ENCODE results near the gene STX16. TPM values are rescaled to one million over a fixed set of nuclear protein-coding genes. Genes with fewer than 3 reads are reported as not detected.

STX16 gene
- total and polyA plus RNA-seq, 2 of the 13 experiments (the other 11 are each of a cell fraction or from before 2014, with no cell fraction given), result 28.0 to 72.7 TPM

DNA sequence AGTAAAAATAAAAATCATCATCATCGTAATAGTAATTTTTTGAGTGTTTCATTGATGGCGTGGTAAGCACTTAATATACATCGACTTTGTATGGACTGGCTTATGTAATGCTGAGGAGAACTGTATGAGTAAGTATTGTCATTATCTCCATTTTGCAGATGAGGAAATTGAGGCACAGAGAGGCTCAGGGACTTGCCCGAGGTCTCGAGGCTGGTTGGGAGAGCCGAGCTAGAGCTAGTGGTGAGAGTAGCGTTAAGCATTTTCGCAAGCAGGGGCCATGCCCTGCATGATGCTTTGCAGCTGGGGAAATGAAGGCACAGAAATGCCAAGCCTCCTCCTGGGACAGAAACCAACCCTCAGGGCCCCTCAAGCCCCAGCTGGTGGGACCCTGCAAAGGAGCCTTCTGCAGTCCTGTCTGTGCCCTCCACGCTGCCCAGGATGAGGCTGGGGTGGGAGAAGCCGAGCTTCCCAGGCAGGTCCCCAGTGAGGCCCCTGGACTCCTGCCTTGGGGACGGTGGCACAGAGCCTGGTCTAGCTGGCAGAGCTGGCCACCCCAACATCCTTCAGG lies 31.1 kb upstream of the STX16 start:
- BruUV-seq (replicated peaks), result no TSS peak
- in situ Hi-C loops (cut with HindIII; ENCODE audit: extremely low pct_ligation_motif_present, low pct_unique_long_range_greater_than_20kb), result no loop called here

DNA sequence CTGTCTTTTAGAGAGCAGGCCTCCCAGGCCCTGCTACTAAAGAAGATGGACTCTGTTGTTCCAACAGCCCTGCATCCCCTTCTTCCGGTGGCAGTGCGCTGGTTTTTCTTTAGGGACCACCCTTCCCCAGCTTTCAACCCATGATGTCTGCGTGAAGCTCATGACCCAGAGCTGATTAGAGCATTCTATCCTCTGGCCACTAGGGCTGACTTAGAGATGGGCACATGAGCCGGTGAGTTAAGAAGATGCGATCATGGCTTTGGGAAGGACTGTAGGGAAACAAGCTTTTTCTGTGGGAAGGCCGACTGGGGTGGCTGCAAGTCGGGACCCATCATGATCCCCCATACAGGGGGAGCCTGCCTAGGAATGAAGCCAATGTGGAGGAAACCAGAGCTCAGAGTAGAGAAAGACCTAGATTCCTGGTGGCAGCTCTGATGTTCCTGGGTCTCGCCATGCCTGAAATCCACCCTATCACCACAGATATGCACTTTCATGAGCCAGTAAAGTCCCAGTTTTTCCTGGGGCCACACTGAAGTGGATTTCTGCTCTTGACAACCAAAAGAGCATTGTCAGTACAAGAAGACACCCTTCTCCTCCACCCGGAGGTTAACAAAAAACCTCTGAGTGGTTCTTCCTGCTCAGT lies 29.1 kb upstream of the STX16 start:
- ChIA-PET CTCF (ENCODE audit: low intra/inter-chr PET ratio, low total read pairs) (no interaction called here), POLR2A (interaction anchor here (1.1 kb wide), 1 partner anchor 29 kb away, joined by 3 read pairs; the partner anchor contains the start of gene STX16)
- peaks cover 3 to 94% of the 10 kb centered on the region in 2 experiments; a peak in 4 of 5 replicates for H3K27me3 ChIP-seq (ENCODE audit: control insufficient read depth in 1 of 2, insufficient read depth in 2 of 2, low read length in 2 of 2)
- H3K4me1 ChIP-seq (ENCODE audit: insufficient read depth, low read length), result peaks cover 15% of the 10 kb centered on the region
- intact Hi-C loops (cut with micrococcal nuclease; ENCODE audit: unreplicated experiment), result loop anchor here (1.0 kb wide), 1 partner anchor 28 kb away; no protein-coding TSS in a partner anchor
- no peaks in the 10 kb centered on the region for H4K20me1 ChIP-seq (ENCODE audit: insufficient read depth, low read length)
- DNase-seq (ENCODE audit: low spot score) (no peak), FAIRE-seq (peak; percentile 30), ATAC-seq (peak; percentile 47)
- H3K36me3 ChIP-seq (replicated peaks in 1 of 2; ENCODE audit: control insufficient read depth in 1 of 2, insufficient read depth in 2 of 2, low read length in 2 of 2), result no peaks in the 10 kb centered on the region
- WGBS (ENCODE audit: low lambda C conversion rate), result 32% methylated on average over 9 of the region's 9 CpGs
- BruUV-seq (replicated peaks), result no TSS peak
- in situ Hi-C loops (cut with HindIII; ENCODE audit: extremely low pct_ligation_motif_present, low pct_unique_long_range_greater_than_20kb), result no loop called here
- H2AFZ ChIP-seq (ENCODE audit: low read length), result no peak overlapping the region
- H3K79me2 ChIP-seq (ENCODE audit: insufficient read depth, low read length), result no peaks in the 10 kb centered on the region
- no peak overlapping the region for H3K4me3 ChIP-seq (replicated peaks in 1 of 3; ENCODE audit: insufficient read depth in 1 of 3, low read depth in 2 of 3, low read length in 3 of 3)
- no peak overlapping the region for H3K9ac ChIP-seq (ENCODE audit: insufficient read depth, low read depth, low read length)
- no peak overlapping the region for H3K27ac ChIP-seq (ENCODE audit: extremely low read length, insufficient read depth, low read length)
- no peaks in the 10 kb centered on the region for H3K9me3 ChIP-seq (ENCODE audit: low read length)
- no peak overlapping the region for H3K4me2 ChIP-seq (ENCODE audit: low read depth, low read length)
- TF ChIP-seq GABPB1 (CRISPR knock-in tag; IDR thresholded peaks at IDR 0.05) (no peak), ARID2 (CRISPR knock-in tag; IDR thresholded peaks at IDR 0.05; ENCODE audit: borderline replicate concordance) (no peak), NFE2L2 (IDR thresholded peaks at IDR 0.05; ENCODE audit: low read length) (no peak), NFYC (CRISPR knock-in tag; IDR thresholded peaks at IDR 0.05) (no peak), ZNF329 (CRISPR knock-in tag; IDR thresholded peaks at IDR 0.05; ENCODE audit: low read depth) (peak; percentile 92), ZNF605 (CRISPR knock-in tag; IDR thresholded peaks at IDR 0.05) (no peak)
- TF ChIP-seq, protein P1, sequence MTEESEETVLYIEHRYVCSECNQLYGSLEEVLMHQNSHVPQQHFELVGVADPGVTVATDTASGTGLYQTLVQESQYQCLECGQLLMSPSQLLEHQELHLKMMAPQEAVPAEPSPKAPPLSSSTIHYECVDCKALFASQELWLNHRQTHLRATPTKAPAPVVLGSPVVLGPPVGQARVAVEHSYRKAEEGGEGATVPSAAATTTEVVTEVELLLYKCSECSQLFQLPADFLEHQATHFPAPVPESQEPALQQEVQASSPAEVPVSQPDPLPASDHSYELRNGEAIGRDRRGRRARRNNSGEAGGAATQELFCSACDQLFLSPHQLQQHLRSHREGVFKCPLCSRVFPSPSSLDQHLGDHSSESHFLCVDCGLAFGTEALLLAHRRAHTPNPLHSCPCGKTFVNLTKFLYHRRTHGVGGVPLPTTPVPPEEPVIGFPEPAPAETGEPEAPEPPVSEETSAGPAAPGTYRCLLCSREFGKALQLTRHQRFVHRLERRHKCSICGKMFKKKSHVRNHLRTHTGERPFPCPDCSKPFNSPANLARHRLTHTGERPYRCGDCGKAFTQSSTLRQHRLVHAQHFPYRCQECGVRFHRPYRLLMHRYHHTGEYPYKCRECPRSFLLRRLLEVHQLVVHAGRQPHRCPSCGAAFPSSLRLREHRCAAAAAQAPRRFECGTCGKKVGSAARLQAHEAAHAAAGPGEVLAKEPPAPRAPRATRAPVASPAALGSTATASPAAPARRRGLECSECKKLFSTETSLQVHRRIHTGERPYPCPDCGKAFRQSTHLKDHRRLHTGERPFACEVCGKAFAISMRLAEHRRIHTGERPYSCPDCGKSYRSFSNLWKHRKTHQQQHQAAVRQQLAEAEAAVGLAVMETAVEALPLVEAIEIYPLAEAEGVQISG (CRISPR knock-in tag; IDR thresholded peaks at IDR 0.05), result no peak
- TF ChIP-seq, protein P2, sequence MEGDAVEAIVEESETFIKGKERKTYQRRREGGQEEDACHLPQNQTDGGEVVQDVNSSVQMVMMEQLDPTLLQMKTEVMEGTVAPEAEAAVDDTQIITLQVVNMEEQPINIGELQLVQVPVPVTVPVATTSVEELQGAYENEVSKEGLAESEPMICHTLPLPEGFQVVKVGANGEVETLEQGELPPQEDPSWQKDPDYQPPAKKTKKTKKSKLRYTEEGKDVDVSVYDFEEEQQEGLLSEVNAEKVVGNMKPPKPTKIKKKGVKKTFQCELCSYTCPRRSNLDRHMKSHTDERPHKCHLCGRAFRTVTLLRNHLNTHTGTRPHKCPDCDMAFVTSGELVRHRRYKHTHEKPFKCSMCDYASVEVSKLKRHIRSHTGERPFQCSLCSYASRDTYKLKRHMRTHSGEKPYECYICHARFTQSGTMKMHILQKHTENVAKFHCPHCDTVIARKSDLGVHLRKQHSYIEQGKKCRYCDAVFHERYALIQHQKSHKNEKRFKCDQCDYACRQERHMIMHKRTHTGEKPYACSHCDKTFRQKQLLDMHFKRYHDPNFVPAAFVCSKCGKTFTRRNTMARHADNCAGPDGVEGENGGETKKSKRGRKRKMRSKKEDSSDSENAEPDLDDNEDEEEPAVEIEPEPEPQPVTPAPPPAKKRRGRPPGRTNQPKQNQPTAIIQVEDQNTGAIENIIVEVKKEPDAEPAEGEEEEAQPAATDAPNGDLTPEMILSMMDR (CRISPR knock-in tag; IDR thresholded peaks at IDR 0.05), result 0 out of 2 replicates have a peak, but pooled peaks have one; percentile 13

More for the DNA sequence above, 31.1 kb upstream of the STX16 start:
- Histone ChIP-seq H3K4me2 (ENCODE audit: low read depth, low read length) (no peak overlapping the region), H3K4me1 (ENCODE audit: insufficient read depth, low read length) (peaks cover 15% of the 10 kb centered on the region), H3K9me3 (ENCODE audit: low read length) (no peaks in the 10 kb centered on the region), H3K36me3 (replicated peaks in 1 of 2; ENCODE audit: control insufficient read depth in 1 of 2, insufficient read depth in 2 of 2, low read length in 2 of 2) (no peaks in the 10 kb centered on the region), H3K79me2 (ENCODE audit: insufficient read depth, low read length) (no peaks in the 10 kb centered on the region), H4K20me1 (ENCODE audit: insufficient read depth, low read length) (no peaks in the 10 kb centered on the region), H3K4me3 (replicated peaks in 1 of 3; ENCODE audit: insufficient read depth in 1 of 3, low read depth in 2 of 3, low read length in 3 of 3) (no peak overlapping the region), H2AFZ (ENCODE audit: low read length) (no peak overlapping the region), H3K27me3 (ENCODE audit: control insufficient read depth in 1 of 2, insufficient read depth in 2 of 2, low read length in 2 of 2) (peaks cover 13 to 94% of the 10 kb centered on the region in 2 experiments), H3K27ac (ENCODE audit: extremely low read length, insufficient read depth, low read length) (no peak overlapping the region), H3K9ac (ENCODE audit: insufficient read depth, low read depth, low read length) (no peak overlapping the region)
- ChIA-PET POLR2A (no interaction called here), CTCF (ENCODE audit: low intra/inter-chr PET ratio, low total read pairs) (no interaction called here)
- no peak for DNase-seq (ENCODE audit: low spot score)
- intact Hi-C loops (cut with micrococcal nuclease; ENCODE audit: unreplicated experiment), result no loop called here
- ATAC-seq, result no peak
- TF ChIP-seq HNRNPL (IDR thresholded peaks at IDR 0.05; ENCODE audit: low read depth, low read length), result no peak
- no peak for TF ChIP-seq SALL1 (CRISPR knock-in tag; IDR thresholded peaks at IDR 0.05)
- TF ChIP-seq MEF2D (CRISPR knock-in tag; IDR thresholded peaks at IDR 0.05), result no peak
- no peak for TF ChIP-seq FOXP1 (IDR thresholded peaks at IDR 0.05)
- no peak for TF ChIP-seq FOXP1 (CRISPR knock-in tag; IDR thresholded peaks at IDR 0.05)
- no peak for TF ChIP-seq KLF11 (CRISPR knock-in tag; IDR thresholded peaks at IDR 0.05)
- TF ChIP-seq ZNF775 (CRISPR knock-in tag; IDR thresholded peaks at IDR 0.05; ENCODE audit: borderline replicate concordance), result no peak
- no peak for TF ChIP-seq SIX1 (CRISPR knock-in tag; IDR thresholded peaks at IDR 0.05; ENCODE audit: borderline replicate concordance)
- TF ChIP-seq POLR2AphosphoS2 (IDR thresholded peaks at IDR 0.05; ENCODE audit: low read depth, low read length), result no peak
- no peak for TF ChIP-seq ZNF556 (CRISPR knock-in tag; IDR thresholded peaks at IDR 0.05; ENCODE audit: borderline replicate concordance)
- no peak for TF ChIP-seq ZNF232 (CRISPR knock-in tag; IDR thresholded peaks at IDR 0.05; ENCODE audit: borderline replicate concordance)
- no peak for TF ChIP-seq ZNF776 (CRISPR knock-in tag; IDR thresholded peaks at IDR 0.05)
- no peak for FAIRE-seq
- WGBS (ENCODE audit: low lambda C conversion rate), result 40% methylated on average over 10 of the region's 11 CpGs
